Right lobe of liver (tissue), 4 donors: ENCODE results near the gene ZNF814.
"Not testable (repeated sequence)": the region's sequence is repeated elsewhere in the genome, so short reads cannot be mapped to it uniquely, and the experiment has no call there.

Experiments
- CTCF ChIP-seq, 4 donors: fragments of 200-600 bp in 3 of 4; fragments of 450-650 bp in 1 of 4; IDR thresholded peaks; one replicate each; pipeline versions ENCODE4 v1.5.1 to v1.8.0; 2016 to 2022; ENCODE audit warnings: antibody characterized with exemption in 4 of 4, mild to moderate bottlenecking in 2 of 4
- POLR2A ChIP-seq: fragments of 450-650 bp; IDR thresholded peaks from one replicate; pipeline ENCODE4 v1.6.1; 2017; ENCODE audit warnings: antibody characterized with exemption, mild to moderate bottlenecking
- donor health status: DM: no; HTN: no; CAD: no.
- donor health status: DM: no; HTN: no; CAD: no.
- donor health status: DM: no; HTN: yes; CAD: no.

- not testable (repeated sequence) for TF ChIP-seq POLR2A; CTCF (IDR thresholded peaks at IDR 0.05)
Observed at GRCh38 chr19:57823608-57824007, 65.2 kb downstream of the ZNF814 start.
